NCI-H2107 treated with DMSO at 0.1 percent for 48 hours (cell line): ENCODE data around the gene MEGF6.

Experiments
- DNase-seq: peaks from one replicate; lab custom pipeline; 2025; ENCODE audit not compliant: unreplicated experiment; lab: John Stamatoyannopoulos, UW

MEGF6 gene

DNA sequence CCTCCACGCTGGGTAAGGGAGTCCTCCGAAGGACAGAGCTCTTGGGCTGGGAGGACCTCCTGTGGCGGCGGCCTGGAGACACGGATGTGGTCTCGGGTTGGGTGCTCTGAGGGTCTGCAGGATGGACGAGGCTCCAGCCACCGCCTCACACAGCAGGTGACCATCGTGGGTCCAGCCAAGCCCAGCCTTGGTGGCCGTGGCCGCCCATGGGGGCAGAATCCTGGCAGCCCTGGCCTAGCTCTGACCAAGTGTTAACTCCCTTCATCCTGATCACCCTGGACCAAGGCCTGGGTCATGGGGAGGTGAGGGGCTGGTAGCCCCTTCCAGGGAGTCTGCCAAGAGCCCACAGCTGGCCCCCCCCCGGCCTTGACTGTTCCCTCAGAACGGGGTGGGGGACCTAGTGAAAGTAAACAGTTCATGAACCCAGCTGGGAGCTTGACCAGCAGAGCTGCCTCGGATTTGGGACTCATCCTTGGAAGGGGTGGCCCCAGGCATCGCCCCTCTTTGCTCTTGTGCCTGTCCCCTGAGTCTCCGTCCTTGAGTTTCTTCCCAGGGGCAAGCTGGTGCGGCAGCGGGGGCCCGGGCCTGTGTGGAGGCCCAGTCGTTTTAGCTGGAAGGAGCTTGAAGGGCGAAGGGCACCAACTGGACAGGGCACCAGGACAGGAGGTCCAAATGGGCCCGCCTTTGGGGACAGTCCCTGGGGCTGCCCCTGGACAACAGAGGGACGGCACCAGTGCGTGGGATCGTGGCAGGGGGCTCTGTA lies 139.0 kb downstream of the MEGF6 start:
- DNase-seq, result no peak

DNA sequence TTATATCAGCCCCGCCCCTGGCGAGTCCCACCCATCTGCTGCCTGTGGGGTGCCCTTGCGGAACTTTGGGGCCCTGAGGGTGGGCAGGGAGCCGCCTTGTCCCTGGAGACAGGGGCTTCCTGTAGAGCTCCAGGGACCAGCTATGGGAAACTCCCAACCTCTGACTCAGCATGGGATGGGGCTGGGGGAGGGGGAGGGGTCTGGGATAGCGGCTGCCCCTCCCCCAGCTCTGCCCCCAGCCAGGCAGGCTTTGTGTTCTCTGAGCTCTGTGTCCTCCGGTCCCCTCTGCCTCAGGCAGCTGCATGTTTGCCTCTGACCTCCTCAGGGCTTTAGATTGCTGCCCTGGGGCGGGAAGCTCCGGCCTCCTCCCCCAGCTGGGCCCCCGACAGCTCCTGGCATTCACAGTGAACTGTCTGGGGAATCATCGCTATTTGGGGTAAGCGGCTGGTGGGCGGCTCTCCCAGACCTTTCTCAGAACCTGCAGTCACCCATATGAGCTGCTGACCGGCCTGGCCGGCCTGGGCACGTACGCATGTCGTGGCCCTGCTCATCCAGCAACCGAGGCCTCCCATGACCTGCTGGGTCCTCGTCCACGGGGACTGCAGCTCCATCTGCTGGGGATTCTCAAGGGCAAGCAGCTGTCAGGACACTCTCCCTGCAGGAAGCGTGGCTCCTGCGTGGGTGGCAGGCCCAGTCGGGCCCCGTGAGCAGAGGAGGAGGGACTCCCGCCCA lies 139.8 kb downstream of the MEGF6 start:
- DNase-seq, result no peak

DNA sequence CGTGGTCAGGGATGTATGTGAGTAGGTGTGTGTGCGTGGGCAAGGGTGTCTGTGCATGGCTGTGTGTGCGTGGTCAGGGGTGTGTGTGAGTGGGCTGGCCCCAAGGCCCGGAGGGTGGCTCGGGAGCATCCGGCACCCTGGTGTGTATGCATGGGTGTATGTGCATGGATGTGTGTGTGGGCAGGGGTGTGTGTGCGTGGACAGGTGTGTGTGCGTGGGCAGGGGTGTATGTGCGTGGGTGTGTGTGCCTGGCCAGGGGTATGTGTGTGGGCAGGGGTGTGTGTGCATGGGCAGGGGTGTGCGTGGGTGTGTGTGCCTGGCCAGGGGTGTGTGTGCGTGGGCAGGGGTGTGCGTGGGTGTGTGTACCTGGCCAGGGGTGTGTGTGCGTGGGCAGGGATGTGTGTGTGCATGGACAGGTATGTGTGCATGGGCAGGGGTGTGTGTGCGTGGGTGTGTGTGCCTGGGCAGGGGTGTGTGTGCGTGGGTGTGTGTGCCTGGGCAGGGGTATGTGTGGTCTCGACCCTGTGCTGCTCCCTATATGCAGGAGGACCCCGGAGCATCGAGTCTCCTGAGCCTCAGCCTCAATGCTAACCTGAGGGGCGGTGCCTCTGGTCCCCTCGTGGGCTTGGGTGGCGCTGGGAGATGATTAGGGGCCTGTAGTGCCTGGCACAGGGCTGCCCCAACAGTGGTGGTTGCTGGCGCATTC lies 140.5 kb downstream of the MEGF6 start:
- DNase-seq, result no peak

DNA sequence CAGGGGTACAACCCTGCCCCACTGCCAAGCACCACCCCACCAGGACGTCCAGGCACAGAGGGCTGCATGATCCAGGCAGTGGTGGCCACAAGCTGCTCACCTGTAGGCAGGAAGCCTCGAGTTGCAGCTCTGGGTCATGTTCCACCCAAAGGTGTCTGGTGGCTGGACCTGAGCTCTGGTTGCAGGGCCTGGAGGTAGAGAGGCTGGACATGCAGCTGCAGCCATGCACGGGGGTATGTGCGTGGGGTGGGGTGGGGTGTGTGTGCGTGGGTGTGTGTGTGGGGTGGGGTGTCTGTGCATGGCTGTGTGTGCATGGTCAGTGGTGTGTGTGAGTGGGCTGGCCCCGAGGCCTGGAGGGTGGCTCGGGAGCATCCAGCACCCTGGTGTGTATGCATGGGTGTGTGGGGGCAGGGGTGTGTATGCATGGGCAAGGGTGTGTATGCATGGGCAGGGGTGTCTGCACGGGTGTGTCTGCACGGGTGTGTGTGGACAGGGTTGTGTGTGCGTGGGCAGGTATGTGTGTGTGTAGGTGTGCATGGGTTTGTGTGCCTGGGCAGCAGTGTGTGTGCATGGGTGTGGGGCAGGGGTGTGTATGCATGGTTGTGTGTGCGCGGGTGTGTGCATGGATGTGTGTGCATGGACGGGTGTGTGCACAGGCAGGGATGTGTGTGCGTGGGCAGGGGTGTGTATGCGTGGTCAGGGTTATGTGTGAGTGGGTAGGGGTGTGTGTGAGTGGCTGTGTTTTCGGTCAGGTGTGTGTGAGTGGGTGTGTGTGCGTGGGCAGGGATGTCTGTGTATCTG lies 141.3 kb downstream of the MEGF6 start:
- no peak for DNase-seq

DNA sequence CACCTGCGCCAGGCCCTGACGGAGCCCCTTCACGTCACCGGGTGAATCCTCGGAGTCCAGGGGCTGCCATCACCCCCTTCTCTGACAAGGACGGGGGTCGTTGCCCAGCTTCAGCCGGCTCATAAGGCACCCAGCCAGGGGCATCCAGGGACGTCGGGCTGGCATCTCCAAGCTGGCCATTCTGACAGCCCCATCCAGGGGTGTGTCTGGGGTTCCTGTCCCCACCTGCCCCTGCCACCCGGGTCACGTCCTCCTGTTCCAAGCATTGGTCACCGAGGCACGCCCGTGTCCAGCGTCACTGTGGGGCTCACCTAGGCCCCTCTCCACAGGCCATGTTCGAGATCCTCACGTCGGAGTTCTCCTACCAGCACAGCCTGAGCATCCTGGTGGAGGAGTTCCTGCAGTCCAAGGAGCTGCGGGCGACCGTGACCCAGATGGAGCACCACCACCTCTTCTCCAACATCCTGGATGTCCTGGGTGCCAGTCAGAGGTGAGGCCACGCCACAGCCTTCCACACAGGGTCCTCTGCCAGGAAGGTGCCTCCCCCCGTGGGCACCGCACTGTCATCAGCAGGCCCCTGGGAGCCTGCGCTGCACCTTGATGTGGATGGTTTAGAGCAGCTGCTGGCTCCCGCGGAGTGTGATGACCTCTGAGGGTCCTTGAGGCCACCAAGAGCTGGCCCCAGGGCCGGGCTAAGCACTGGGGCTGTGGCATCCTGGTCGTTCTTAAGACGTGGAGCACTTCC lies 142.0 kb downstream of the MEGF6 start:
- DNase-seq, result no peak

DNA sequence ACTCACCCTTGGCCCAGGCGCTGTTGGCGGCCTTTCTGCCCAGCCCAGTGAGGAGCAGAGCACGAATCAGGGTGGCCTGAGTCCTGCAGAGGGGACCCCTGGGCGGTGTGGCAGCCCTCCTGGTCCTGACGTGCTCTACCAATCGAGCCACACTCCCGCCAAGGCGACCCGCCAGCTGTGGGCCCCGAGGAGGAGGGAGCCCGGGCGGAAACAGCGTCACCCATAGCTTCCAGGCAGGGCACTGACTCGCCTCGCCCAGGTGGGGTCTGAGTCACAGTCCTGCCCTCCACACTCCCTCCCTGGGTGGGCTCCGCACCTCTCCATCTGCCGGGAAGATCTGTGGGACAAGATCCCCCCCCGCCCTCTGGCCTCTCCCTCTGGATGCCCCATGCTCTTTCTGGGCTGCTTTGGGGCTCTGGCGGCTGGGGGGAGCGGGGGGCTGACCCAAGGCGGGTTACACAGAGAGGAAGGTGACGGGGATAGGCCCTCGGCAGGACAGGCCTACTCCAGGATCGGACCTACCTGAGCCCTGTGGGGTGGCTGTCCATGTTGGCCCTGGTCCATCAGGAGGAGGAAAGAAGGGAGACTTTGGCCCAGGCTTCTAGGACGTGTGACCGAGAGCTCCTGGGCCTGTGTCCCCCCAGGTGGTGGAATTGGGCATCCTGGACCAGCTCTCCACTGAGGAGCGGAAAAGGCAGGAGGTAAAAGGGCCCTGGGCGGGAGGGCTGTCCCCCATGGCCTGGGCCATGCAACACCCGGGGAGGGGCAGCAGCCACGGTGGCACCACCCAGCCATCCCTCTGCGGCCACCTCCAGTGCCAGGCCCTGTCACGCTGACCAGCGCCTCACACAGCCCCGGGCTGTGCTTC lies 142.8 kb downstream of the MEGF6 start:
- DNase-seq, result no peak

DNA sequence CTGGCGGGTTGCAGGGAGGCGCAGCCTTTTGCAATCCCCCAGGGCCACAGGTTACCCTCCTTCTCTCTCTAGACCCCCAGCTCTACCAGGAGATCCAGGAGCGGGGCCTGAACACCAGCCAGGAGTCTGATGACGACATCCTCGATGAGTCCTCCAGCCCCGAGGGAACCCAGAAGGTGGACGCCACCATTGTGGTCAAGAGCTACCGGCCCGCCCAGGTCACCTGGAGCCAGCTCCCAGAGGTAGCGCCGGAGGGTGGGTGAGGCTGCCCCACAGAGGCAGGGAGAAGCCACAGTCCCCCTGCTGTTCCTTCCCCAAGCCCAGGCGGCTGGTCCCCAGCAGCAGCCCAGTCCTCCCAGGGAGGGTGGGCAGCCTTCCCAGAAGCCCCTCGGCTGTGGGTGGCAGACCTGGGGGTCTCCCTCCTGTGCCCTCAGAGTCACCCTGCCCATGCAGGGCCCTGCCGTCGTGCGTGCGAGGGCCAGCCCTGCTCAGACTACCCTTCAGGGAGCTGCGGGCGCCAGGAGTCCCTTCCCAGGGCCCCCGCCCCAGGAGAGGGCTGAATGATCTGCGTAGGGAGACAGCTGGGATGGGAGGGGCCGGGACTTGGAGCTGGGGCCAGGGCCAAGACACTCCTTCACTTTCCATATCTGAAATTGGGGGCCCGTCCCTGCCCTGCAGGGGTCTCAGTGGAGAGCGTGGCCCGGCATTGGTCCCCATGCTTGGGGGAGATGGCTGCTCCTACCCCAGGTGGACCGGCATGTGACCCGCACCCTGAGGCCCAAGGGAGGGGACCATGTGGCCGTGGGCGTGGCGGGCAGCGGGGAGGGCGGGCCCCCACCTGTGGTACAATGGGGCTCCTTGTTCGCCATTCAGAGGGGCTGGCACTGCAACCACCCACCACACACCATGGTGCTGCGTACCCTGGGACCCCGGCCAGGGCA lies 143.9 kb downstream of the MEGF6 start:
- DNase-seq, result no peak

DNA sequence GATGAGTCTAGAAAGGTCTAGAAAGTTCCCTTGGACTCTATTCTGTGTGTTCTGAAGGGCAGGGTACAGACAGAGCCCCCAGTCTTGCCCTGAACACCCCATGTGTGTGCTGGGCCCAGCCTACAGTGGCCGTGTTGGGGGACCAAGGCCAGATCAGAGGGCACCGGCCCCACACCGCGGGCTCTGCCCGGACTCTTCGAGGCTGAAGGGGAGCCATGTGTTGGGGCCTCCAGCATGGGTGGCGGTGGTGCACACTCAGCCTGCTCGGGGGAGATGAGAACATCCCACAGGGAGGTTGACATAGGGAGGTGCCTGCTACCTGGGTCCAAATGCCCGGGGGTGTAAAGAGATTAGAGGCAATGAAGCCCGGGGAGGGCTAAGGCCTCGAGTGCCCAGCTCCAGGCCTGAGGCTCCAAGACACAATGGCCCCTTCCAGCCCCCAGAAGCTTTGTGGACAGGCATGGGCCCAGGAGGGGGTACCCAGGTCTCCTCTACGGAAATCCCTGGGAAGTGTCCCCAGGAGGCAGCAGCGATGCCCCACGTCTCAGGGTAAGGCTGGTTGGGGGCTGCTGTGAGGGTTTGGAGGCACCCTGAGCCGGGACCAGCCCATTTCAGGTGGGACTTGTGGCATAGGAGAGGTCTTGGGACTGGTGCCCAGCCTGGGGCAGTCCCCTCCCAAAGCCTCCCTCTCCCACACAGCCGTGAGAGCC lies 144.8 kb downstream of the MEGF6 start:
- DNase-seq, result no peak

DNA sequence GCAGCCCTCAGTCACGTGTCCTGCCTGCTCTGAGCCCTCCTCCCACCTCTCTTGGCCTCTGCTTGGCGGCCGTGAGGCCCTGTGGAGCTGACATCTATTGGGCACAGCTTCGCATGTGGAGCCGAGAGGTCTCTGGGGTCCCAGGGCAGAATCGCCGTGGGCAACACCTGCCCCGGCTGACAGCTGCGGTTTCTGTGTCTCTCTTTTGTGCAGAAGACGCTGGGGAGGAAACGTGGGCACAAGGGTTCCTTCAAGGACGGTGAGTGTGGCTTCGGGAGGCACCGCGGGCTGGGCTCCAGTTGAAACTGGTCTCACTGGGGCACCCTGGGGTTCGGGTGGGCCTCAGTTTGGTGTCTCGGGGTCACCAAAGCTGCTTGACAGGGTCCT lies 145.4 kb downstream of the MEGF6 start:
- DNase-seq, result no peak

DNA sequence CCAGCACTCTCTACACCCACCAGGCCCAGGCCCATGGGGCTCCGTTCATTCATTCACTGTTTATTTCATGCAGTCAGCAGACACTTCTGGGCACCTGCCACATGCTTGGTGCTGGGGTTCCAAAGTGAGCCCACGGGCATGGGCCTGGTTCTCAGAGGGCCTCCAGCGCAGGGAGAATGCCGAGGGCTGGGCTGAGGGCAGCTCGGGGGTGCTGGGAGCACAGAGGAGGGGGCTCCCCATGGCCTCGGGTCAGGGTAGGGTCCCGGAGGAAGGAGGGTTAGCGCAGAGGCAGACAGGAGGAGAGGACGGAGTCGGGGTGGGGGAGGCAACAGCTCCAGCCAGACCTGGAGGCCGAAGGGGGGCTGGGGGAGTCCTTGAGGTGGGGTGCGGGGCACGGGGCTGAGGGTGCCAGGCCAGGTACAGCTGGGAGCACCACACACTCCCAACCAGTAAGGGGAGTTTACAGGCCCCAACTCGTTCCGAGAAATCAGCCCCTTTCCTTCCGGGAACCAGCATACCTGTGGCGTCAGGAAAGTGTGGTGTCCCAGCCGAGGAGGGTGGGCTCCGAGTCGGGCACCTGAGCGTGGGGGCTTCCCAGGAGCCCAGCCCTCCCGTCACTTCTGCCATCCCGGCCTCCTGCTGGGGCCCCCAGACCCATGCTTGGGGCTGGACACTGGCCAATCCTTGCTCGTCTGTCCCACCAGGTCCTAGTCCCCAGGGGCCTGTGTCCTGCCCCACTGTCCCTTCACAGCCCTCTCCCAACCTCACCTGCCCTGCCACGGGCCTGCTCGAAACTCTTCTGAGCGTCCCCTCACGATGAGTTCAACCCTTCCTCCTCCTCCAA lies 146.0 kb downstream of the MEGF6 start:
- DNase-seq, result no peak

DNA sequence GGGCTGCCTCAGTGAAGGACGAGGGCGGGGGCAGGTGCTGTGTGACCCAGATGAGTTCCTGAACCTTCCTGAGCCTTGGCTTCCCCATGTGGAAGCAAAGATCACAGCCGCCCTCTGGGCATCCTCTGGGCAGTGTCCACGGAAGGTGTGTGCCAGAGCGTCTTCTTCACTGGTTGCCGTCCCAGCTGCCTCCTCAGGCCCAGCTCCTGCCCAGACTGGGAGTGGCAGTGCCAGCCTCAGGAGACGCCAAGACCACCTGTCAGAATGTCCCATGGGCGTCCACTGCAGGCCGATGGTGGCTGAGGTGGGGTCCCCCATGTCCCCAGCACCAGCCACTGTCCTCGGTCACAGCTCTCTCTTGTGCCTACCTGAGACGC lies 146.7 kb downstream of the MEGF6 start:
- no peak for DNase-seq

DNA sequence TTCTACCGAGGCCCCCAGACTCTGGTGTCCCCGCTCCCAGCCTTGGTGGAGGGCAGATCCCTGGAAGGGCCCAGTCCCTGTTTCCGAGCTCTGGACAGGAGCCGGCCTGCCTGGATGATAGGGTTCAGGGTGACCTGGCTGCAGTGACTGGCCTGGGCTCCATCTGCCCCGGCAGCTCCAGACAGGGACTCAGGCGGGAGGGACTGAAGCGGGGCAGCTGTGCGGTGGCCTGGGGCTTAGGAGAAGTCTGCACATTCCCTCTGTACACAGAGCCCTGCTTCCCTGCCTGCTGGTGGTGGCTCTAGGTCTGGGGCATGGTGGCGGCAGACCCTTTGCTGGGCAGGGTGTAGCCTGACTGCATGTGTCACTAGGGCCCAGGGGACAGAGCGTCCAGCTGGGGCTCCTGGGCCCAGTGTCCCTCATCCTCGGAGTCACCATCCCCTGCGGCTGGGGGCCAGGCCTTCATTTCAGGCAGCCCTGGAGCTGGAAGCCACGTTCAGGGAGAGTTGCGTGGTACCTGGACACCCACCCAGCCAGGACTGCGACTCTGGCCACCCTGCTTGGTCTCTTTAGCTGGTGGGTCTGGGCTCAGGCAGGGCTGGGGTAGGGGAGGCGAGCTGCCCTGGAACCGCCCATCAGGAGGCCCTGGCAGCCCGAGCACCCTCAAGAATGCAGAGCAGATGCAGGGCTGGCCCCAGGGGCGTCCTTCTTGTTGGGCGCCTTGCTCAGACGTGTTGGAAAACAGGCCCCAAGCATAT lies 147.2 kb downstream of the MEGF6 start:
- no peak for DNase-seq

DNA sequence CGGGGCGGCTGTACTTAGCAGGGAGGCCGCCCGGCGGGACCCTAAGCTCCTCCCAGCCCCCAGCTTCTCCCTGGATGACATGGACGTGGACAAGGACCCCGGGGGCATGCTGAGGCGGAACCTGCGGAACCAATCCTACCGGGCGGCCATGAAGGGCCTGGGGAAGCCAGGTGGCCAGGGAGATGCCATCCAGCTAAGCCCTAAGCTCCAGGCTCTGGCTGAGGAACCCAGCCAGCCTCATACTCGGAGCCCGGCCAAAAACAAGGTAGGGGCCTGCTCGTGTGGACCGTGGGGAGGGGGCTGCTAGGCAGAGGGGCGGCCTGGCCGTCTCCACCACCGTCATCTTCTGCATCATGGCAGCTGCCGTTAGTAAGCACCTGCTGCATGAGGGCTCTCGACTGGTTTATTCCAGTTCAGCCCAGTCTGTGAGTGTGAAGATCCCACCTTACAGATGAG lies 147.9 kb downstream of the MEGF6 start:
- DNase-seq, result no peak

DNA sequence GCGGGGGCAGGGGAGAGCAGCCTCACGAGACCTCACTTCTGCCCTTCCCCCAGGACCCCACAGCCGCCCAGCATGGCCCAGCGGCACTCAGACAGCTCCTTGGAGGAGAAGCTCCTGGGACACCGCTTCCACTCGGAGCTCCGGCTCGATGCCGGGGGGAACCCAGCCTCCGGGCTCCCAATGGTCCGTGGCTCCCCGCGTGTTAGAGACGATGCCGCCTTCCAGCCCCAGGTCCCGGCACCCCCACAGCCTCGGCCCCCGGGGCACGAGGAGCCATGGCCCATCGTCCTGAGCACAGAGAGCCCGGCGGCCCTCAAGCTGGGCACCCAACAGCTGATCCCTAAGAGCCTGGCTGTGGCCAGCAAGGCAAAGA lies 148.3 kb downstream of the MEGF6 start:
- no peak for DNase-seq

DNA sequence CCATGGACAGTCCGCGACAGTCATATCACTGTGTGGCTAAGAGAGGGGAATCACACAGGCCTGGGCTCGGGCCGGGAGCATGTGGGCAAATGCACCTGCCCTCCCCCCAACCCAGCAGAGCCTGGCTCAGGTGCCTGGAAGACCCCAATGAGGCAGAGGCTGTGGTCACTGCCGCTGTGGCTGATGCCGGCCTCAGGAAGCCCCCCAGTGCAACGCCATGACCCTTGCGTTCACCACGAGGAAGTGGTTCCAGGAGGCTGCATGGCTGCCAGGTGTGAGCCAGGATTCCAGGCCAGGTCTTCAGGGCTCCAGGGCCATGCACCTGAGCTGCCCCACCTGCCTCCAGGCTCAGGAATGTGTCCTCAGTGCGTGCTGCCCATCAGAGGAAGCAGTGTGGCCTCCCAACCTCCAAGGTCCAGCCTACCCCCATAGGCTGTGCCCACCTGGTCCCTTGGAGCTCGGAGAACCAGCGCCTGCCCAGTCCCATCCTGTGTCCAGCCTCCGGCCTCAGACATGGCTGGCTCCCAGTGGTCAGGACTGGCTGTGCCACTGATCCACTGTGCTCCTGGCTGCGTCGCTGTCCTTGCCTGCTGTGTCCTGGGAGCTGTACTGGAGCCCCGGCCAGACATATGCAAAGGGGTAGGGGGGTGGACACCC lies 148.8 kb downstream of the MEGF6 start:
- DNase-seq, result no peak

DNA sequence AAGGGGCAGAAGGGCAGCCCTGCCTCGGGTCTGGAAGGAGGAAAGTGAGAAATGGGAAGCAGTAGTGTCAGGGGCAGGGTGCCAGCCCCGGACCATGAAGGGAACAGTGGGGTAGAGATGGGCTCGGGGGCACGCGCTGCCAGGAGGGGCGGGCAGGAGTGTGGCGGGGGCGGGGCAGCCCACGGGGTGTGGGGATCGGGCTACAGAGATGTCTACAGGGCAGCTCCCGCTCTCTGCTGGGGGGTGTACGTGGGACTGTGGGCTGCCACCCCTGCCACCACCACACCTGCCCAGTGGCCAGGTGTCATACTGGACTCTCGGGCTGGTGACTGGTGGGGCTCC lies 149.4 kb downstream of the MEGF6 start:
- no peak for DNase-seq
